ENCODE data around the gene FYN.
"Not testable (repeated sequence)": the region's sequence is repeated elsewhere in the genome, so short reads cannot be mapped to it uniquely, and the experiment has no call there.

Gene FYN

DNA sequence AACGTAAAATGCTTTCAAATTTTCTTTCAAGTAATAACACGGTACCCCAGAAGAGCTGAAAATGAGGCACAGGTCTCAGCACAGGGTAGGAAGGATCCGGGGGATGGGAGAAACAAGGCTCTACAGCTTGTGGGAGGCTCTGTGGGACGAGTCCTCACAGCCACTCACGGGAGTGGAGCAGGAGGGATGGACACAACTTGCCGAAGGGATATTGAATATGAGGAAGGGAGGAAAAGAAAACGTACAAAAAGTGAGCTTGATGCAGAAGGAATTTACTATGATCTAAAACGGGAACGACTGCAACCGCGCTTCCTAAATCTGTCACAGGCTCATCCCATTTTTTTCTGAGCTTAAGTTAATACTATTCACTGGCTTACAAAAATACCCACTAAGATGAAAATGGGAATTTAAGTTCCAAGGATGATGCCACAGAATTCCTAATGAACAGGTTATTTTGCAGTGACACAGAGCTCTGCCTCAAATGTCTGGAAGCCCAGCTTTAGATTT, 72.9 kb downstream of the FYN start:
- no peak for DNase-seq
- in situ Hi-C loops (cut with MboI; ENCODE audit: low pct_unique_long_range_greater_than_20kb, low sequenced_read_pairs): no loop called here

DNA sequence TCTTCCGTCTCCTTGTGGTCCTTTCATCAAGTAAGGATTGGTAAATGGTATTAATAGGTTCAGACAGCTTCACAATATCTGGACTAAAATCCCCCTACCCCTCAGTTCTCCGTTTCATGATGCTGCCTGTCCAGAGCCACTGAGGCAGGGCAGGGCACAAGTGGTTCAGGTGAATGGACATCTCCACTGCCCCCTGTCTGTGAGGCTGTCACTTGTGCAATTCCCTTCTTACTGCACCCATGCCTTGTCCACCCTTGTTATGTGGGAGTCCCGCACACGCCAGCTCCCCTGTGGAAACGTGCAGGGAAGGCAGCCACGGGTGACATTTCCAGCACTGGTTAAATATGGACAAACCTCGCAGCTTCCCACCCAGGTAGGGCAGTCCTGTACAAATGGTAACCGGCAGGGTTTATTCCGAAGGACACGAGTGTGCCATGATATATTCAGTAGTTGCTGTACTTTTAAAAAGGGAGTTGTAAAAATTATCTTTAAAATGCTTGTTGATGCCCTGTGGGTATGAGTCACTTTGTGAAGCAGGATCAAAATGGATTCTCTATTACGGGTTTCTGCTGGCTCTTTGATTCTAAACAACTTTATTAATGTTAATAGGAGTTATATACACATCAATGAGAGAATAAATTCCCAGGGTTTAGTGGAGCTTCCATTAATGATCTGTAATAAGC, 73.5 kb downstream of the FYN start:
- in situ Hi-C loops (cut with MboI; ENCODE audit: low pct_unique_long_range_greater_than_20kb, low sequenced_read_pairs): no loop called here
- DNase-seq: no peak

DNA sequence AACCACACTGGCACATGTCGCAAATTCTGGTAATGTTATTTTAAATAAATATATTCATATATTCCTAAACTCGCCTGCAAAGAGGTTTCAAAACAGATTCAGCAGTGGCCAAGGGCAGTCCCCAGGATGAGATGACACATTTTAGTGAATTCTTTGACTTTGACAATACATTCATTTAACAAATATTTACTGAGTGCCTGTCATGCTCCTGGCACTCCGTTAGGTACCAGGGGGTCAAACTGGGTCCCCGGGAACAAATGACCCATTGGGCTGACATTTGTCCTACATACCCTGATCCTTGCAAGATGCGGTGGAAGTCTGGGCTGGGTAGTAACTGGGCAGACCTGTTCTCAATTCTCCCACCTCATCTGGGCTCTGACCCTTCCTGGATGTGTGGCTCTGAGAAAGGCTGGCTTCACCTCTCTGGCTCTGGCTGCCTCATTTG, 74.9 kb downstream of the FYN start:
- in situ Hi-C loops (cut with MboI; ENCODE audit: low pct_unique_long_range_greater_than_20kb, low sequenced_read_pairs): no loop called here
- DNase-seq: no peak

DNA sequence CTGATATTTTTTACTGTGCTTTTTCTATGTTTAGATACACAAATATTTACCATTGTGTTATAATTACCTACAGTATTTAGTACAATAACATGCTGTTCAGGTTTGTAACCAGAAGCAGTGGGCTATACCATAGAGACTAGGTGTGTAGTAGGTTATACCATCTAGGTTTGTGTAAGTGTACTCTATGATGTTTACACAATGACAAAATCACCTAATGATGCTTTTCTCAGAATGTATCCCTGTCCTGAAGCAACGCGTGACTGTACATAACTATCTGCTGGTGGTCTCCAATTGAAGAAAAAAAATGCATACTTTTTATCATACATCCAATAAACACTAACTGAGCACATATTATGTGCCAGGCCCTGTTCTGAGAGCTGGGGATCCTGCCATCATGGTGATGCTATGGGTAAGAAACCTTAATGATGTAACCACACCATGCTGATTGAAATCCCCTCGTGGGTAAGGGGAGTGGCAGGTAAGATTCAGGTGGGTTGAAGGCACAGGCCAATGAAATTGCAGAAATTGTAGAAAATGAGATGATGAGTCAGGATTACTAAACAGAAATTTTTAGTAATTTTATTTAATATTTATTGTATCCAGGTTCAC, 76.8 kb downstream of the FYN start:
- no peak for DNase-seq
- in situ Hi-C loops (cut with MboI; ENCODE audit: low pct_unique_long_range_greater_than_20kb, low sequenced_read_pairs): no loop called here

DNA sequence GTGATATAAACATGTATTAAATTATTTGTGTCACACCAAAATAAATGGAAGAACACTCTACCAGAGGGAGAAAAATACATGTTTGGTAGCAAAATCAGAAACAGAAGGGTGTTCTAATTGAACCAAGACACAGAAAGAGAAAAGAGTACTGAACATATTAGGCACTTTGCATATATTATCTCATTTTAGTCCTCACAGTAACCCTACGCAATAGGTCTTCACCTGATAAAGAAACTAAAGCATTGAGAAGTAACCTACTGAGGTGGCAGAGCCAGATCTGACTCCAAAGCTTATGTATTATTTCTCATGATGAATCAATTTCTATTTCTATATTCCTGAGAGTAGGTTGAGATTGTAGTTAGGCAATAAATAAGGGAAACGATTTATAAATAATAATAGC, 77.7 kb downstream of the FYN start:
- no peak for DNase-seq
- in situ Hi-C loops (cut with MboI; ENCODE audit: low pct_unique_long_range_greater_than_20kb, low sequenced_read_pairs): no loop called here

DNA sequence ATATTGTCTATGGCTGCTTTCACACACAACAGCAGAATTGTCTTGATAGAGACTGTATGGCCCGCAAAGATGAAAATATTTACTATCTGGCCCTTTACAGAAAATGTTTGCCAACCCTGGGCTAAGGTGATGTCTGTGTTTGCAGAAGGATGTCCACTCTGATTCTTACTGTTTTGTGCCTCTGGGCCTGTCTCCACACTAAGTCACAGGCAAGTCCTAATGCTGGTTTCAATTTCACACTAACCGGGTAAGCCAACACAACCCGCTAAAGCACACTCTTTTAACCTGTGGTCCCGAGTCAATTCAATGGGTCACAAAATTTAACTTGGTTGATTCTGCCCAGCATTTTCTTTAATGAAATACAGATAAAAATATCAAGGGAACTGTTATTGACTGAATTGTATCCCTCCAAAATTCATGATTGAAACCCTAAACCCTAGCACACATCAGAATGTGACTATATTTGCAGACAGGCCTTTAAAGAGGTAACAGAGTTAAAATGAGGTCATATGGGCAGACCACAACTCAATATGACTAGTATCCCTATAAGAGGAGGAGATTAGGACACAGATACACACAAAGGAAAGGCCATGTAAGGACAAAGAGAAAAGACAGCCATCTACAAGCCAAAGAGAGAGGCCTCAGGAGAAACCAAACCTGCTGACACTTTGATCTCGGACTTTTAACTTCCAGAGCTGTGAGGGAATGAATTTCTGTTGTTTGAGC, 78.4 kb downstream of the FYN start:
- no peak for DNase-seq
- in situ Hi-C loops (cut with MboI; ENCODE audit: low pct_unique_long_range_greater_than_20kb, low sequenced_read_pairs): no loop called here

DNA sequence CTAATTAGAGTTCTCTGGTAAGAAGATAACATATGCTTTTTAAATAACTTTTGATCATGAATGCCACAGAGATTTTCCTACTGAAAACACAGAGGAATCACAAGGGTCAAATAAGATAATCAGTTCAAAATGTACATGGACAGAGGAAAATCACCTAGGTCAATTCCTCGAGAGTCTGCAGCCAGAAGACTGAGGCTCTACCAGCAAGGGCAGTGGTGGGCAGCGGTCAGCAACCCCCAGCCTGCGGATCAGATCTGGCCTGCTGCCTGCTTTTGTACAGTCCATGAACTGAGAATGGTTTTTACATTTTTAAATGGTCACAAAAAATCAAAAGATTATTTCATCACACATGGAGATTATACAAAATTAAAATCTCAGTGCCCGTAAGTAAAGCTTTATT, 79.0 kb downstream of the FYN start:
- DNase-seq: no peak
- in situ Hi-C loops (cut with MboI; ENCODE audit: low pct_unique_long_range_greater_than_20kb, low sequenced_read_pairs): no loop called here

DNA sequence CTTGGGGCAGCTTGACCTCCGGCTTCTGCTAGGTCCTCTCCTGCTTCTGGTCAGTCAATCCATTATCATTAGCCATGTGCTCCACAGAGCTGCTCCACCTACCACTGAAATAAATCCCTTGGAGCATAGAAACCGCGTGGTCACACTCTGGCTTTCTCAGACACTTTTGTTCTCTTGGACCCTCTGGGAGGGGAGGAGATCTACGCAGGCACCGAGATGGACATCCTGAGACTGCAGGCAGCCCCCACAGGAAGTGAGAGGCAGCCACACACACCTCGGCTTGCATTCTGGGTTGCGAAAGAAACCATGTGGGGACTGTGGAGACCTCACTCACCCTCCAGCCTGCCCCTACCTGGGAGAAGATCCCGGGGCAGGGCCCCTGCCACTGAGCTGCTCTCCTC, 79.5 kb downstream of the FYN start:
- in situ Hi-C loops (cut with MboI; ENCODE audit: low pct_unique_long_range_greater_than_20kb, low sequenced_read_pairs): no loop called here

DNA sequence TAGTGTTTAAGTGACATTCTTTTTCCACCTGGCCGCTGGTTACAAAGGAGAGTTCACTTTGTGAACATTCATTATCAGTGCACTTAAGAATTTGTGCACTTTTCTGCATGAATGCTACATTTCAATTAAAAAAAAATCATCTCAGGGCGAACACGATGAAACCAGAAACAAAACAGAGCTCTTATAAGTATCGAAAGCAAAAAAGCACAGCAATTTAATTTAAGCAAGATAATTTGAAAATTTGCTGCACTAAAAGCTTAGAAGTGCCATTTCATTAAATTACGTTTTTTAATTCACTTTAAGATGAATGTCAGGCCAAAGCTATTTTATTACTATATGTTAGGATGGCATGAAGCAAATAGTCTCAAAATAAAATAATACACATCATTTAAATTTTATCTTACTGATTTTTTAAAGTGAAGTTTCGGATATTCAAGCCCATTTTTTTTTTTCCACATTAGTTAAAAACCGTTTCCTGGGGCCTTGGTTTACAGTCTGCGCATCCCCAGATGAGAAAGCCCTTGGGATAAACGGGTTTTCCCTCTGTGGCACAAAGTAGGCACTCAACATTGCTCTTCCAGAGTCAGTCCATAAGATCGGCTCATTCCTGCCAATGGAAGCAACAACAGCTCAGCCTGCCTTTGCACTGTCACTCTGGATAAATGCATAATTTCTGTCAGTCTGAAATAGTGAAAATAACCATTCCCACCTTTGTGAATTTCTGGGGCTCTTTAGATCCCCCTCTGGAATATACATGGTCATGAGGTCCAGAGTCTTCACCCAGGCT, 80.1 kb downstream of the FYN start:
- in situ Hi-C loops (cut with MboI; ENCODE audit: low pct_unique_long_range_greater_than_20kb, low sequenced_read_pairs): no loop called here
- no peak for DNase-seq

More for the DNA sequence above, 79.5 kb downstream of the FYN start:
- DNase-seq: no peak

DNA sequence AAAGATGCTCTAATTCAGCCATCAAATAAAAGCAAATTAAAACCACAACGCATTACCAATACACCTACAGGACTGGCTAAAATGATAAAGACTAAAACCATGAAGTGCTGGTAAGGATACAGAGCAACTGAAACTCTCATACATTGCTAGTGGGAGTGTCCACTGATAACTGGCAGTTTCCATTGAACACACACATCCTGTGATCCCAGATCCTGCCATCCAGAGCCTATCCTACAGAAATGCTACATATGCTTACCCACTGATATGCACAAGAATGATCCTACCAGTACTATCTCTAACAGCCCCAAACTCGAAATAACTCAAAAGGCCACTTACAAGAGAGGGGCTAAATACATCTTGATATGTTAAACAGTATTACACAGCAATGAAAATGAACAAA, 81.0 kb downstream of the FYN start:
- in situ Hi-C loops (cut with MboI; ENCODE audit: low pct_unique_long_range_greater_than_20kb, low sequenced_read_pairs): no loop called here
- no peak for DNase-seq

DNA sequence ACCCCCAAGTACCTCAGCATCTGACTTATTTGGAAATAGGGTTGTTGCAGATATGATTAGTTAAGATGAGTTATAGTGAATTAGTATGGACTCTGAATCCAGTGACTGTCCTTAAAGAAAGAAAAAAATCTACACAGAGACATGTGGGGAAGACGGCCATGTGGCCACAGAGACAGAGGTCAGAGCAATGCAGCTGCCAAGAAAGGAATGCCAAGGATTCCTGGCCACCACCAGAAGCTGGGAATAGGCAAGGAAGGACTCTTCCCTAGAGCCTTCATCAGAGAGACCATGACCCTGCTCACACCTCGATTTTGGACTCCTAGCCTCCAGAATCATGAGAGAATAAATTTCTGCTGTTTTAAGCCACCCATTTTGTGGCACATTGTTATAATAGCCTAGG, 81.8 kb downstream of the FYN start:
- in situ Hi-C loops (cut with MboI; ENCODE audit: low pct_unique_long_range_greater_than_20kb, low sequenced_read_pairs): no loop called here
- no peak for DNase-seq

DNA sequence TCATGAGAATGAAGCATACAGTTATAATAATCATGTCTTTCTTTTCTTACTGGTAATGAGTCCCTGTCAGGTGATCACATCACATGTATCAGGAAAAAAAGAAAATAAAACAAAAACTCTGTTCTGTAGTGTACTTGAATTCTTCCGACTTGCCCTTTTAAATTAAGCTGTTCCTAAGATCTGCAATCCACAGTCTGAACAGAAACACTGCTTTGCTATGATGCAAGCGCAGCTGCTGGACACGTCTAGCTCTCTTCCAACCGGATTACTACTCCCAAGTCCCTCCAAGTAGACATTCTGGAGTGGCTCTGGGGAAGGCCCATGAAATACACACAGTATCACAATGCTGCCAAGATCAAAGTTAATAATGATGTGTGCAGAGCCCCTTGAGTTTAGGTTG, 83.7 kb downstream of the FYN start:
- DNase-seq: no peak
- in situ Hi-C loops (cut with MboI; ENCODE audit: low pct_unique_long_range_greater_than_20kb, low sequenced_read_pairs): no loop called here

DNA sequence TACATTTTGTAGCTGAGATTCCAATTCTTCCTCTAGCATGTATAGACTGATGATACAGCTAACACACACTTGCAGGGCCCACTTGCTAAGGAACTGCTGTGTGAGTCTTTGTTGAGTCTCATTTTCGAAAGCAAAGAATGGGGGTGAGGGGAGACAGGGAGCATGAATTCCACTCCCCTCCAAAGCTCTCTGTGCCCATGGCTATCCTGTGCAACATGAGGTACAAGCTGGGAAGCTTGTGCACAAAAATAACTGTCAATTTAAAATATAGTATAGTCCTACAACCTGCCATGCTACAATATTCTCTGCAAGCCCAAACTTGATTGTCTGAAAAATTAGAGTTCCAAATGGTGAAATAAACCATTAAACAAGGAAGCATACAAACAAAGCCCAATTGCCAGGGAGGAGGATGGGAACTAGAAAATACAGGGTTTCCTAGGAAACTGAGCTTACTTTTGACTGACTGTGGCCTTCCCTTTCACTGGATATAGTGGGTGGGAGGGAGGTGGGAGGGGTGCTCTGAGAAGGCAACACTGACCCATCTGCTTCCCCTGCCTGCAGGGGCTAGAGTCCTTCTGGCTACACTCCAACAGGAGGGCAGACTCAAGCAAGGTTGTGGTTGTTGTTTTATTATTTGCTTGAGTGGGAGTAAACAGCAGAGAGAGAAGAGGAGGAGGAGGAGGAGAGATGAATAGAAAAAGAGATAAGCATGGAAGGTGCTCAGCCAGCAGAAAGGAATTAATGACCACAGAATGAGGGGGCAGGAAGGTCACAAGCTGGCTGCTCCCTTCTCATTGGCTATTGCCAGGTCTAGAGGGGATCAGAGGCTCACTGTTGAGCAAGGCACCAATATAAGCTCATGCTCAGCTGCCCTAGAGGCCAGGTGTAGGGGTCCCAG, 84.6 kb downstream of the FYN start:
- DNase-seq: no peak
- in situ Hi-C loops (cut with MboI; ENCODE audit: low pct_unique_long_range_greater_than_20kb, low sequenced_read_pairs): no loop called here

DNA sequence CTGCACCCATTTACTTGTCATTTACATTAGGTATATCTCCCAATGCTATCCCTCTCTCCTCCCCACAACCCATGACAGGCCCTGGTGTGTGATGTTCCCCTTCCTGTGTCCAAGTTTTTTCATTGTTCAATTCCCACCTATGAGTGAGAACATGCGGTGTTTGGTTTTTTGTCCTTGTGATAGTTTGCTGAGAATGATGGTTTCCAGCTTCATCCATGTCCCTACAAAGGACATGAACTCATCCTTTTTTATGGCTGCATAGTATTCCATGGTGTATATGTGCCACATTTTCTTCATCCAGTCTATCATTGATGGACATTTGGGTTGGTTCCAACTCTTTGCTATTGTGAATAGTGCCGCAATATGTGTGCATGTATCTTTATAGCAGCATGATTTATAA, 87.1 kb downstream of the FYN start:
- DNase-seq; in situ Hi-C loops (cut with MboI; ENCODE audit: low pct_unique_long_range_greater_than_20kb, low sequenced_read_pairs): not testable (repeated sequence)

DNA sequence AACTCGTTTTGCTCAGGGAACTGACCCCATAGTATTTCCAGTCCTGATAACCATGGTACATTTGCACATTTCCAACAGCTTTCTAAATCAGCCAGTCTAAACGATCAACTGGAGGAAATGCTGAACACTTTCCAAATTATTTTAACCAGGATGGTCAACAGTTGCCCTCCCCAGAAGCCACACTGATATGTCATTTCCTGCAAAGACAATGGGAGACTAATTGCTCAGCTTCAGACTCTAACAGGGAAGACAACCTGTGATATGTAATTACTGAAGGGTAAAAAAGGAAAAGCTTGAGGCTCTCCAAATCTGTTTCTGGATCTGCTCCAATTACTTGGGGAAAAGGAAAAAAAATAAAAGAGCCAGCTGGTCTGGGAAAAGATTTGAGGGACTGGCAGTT, 88.8 kb downstream of the FYN start:
- no peak for DNase-seq
- in situ Hi-C loops (cut with MboI; ENCODE audit: low pct_unique_long_range_greater_than_20kb, low sequenced_read_pairs): no loop called here

DNA sequence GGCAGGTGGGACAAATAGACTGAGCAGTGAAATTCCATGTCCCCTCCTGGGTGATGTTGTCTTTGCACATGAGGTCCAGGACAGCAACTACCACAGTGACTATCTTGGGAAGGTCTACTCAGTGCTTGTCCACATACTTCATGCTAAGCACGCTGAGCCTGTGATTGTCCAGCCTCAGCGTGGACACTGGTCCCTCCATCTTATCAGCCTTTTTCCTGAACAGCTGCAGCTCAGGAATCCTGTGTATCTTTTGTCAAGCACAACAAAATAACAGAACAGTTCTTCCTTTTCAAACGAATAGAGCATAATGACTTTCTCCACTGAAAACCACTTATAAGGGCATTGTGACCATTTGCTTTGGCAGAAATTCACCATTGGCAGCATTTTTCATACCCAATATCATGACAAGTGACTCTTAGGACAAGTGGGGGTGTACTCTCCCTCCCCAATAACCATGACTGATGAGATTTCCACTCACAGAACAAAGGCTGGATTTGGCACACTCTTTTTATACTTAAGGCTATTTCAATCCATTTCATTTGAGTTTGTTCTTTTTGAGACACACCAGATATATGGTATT, 90.3 kb downstream of the FYN start:
- in situ Hi-C loops (cut with MboI; ENCODE audit: low pct_unique_long_range_greater_than_20kb, low sequenced_read_pairs): no loop called here
- no peak for DNase-seq

DNA sequence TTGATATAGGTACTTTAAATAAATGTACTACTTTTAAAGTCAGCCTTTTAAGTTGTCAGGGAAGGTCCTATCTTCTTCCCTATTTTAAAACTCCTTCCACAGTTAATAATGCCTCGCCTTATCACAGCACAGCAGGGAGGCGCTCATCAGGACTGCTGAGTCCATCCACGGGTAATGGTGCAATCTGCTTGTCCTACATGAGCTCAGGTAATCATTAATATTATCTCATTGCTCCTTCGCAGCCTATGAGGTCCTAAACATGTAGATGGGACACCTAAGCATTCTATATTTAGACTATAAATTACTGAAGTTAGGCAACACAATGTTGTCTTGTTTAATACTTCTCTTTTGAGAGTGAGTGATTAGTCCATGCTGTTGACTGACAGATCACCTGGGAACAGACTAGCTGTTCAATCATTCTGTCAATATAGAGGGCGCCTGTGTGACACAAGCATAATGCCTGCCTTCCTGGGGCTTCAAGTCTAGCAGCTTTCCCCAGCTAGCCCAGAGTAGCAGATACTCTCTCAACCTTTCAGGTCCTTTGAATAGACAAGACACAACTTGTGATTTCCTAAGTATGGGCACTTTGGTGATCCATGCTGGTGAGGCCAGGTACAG, 91.0 kb downstream of the FYN start:
- in situ Hi-C loops (cut with MboI; ENCODE audit: low pct_unique_long_range_greater_than_20kb, low sequenced_read_pairs): no loop called here

More for the DNA sequence above, 91.0 kb downstream of the FYN start:
- DNase-seq: no peak
